Measurements from ENCODE around the gene CAMK1D.
"Not testable (repeated sequence)": the region's sequence is repeated elsewhere in the genome, so short reads cannot be mapped to it uniquely, and the experiment has no call there.

CAMK1D gene

GRCh38 chr10:12340937-12341336 lies 8.4 kb upstream of the CAMK1D start:
- DNase-seq (ENCODE audit: low read depth), result no peak

GRCh38 chr10:12341526-12341925 lies 7.8 kb upstream of the CAMK1D start:
- no peak for DNase-seq (ENCODE audit: low read depth)

- no peak for DNase-seq (ENCODE audit: low read depth)
Observed at GRCh38 chr10:12344375-12345110, 4.8 kb upstream of the CAMK1D start.

- no peak for DNase-seq (ENCODE audit: low read depth)
Observed at GRCh38 chr10:12346707-12347106, 2.6 kb upstream of the CAMK1D start.

GRCh38 chr10:12348294-12348869 lies 965 bp upstream of the CAMK1D start:
- no peak for DNase-seq (ENCODE audit: low read depth)

GRCh38 chr10:12349629-12350166 lies 351 bp downstream of the CAMK1D start:
- no peak for DNase-seq (ENCODE audit: low read depth)

- peak; percentile 5 for DNase-seq (ENCODE audit: low read depth)
Observed at GRCh38 chr10:12350167-12350872, 973 bp downstream of the CAMK1D start.

GRCh38 chr10:12350925-12351324 lies 1.6 kb downstream of the CAMK1D start:
- DNase-seq (ENCODE audit: low read depth), result no peak

GRCh38 chr10:12351447-12351846 lies 2.1 kb downstream of the CAMK1D start:
- no peak for DNase-seq (ENCODE audit: low read depth)

GRCh38 chr10:12351889-12352288 lies 2.5 kb downstream of the CAMK1D start:
- no peak for DNase-seq (ENCODE audit: low read depth)

GRCh38 chr10:12353399-12354242 lies 4.3 kb downstream of the CAMK1D start:
- DNase-seq (ENCODE audit: low read depth), result no peak

- not testable (repeated sequence) for DNase-seq (ENCODE audit: low read depth)
Observed at GRCh38 chr10:12354696-12355095, 5.3 kb downstream of the CAMK1D start.

- no peak for DNase-seq (ENCODE audit: low read depth)
Observed at GRCh38 chr10:12355384-12355783, 6.0 kb downstream of the CAMK1D start.

GRCh38 chr10:12357525-12358151 lies 8.3 kb downstream of the CAMK1D start:
- no peak for DNase-seq (ENCODE audit: low read depth)

GRCh38 chr10:12358863-12359564 lies 9.7 kb downstream of the CAMK1D start:
- no peak for DNase-seq (ENCODE audit: low read depth)

GRCh38 chr10:12360461-12360860 lies 11.1 kb downstream of the CAMK1D start:
- no peak for DNase-seq (ENCODE audit: low read depth)

GRCh38 chr10:12361115-12361514 lies 11.8 kb downstream of the CAMK1D start:
- DNase-seq (ENCODE audit: low read depth), result not testable (repeated sequence)

GRCh38 chr10:12364559-12364958 lies 15.2 kb downstream of the CAMK1D start:
- no peak for DNase-seq (ENCODE audit: low read depth)

- no peak for DNase-seq (ENCODE audit: low read depth)
Observed at GRCh38 chr10:12367272-12367671, 17.9 kb downstream of the CAMK1D start.

- no peak for DNase-seq (ENCODE audit: low read depth)
Observed at GRCh38 chr10:12369982-12370381, 20.6 kb downstream of the CAMK1D start.

GRCh38 chr10:12372846-12373245 lies 23.5 kb downstream of the CAMK1D start:
- DNase-seq (ENCODE audit: low read depth), result no peak
